ENCODE measurements around the gene USP25.

The USP25 gene

GRCh38 chr21:15729674-15730483 is at the start of gene USP25:
TSS of gene USP25 (plus strand) at chr21:15729982. CDS start at chr21:15730394, 412 bp downstream.
- DNase-seq (ENCODE audit: low read depth in 3 of 3), result peak; percentile 62 to 80 (median 70)

GRCh38 chr21:15682186-15682895 is 47.4 kb upstream of the USP25 start:
- no peak for DNase-seq (ENCODE audit: low read depth in 3 of 3)

DNA sequence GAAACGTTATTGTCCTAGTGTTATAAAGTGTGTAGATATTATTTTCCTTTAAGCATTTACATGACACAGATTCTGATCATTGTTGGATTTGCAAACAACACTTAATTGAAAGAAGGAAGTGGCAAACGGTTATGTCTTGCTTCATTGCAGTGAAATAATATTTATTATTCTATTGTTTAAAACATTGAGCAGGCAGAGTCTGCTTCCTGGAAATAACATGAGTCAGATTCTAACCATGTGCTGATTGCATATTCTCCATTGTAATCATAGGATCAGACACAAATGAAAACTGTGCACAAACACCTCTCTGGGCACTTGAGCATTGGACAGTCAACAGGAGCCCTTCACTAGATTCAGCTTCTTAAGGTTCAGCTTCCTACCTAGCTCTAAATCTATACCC is 46.8 kb upstream of the USP25 start:
- DNase-seq (ENCODE audit: low read depth in 3 of 3), result no peak

GRCh38 chr21:15686506-15686905 is 43.3 kb upstream of the USP25 start:
- no peak for DNase-seq (ENCODE audit: low read depth in 3 of 3)

DNA sequence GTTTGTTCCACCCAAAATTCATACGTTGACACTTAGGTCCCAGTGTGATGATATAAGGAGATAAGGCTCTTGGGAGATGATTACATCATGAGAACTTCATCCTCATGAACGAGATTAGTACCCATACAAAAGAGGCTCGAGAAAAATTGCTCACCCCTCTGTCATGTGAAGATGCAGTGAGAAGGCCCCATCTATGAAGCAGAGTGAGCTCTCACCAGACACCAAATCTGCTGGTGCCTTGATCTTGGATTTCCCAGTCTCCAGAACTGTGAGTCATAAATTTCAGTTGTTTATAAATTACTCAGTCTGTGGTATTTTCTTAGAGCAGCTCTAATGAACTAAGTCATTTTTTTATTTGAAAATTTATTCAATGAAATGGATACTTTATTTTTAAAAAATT is 42.6 kb upstream of the USP25 start:
- no peak for DNase-seq (ENCODE audit: low read depth in 3 of 3)

DNA sequence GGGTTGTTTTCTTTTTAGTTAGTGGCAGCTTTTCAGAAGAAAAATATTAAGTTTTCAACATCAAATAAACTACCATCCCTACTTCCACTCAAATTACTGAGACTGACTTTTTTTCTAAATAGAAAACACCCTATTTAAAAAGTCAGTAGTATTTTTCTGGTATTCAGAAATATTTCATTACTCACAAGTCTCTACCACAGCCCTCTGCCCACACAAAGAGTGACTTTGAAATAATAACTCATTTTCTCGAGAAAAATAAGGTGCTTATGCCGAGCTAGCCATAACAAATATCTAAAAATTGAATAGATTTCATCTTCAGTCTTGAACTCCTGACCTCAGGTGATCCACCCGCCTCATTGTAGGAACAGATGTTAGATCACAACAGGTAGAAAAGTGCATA is 41.8 kb upstream of the USP25 start:
- no peak for DNase-seq (ENCODE audit: low read depth in 3 of 3)

DNA sequence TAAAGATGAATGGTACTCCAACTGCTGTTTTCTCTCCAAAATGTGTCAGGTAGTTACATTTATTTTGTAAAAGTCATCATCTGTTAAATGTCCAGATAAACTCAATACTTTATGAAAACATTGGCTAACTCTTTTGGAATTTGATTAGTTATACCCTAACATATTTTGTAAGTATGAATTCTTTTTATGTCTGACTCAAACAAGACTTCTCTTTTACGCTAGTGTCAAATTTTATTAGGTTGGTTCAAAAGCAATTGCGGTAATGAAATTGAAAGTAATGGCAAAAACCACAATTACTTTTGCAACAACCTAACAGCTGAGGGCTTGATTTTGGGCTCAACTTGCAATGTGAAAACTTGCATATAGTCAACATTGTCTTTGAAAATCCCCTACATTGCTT is 41.0 kb upstream of the USP25 start:
- DNase-seq (ENCODE audit: low read depth in 3 of 3), result no peak

GRCh38 chr21:15692711-15693110 is 37.1 kb upstream of the USP25 start:
- DNase-seq (ENCODE audit: low read depth in 3 of 3), result no peak

- no peak for DNase-seq (ENCODE audit: low read depth in 3 of 3)
Measured at GRCh38 chr21:15695241-15695640, 34.5 kb upstream of the USP25 start.

GRCh38 chr21:15701830-15702229 is 28.0 kb upstream of the USP25 start:
- DNase-seq (ENCODE audit: low read depth in 3 of 3), result no peak

DNA sequence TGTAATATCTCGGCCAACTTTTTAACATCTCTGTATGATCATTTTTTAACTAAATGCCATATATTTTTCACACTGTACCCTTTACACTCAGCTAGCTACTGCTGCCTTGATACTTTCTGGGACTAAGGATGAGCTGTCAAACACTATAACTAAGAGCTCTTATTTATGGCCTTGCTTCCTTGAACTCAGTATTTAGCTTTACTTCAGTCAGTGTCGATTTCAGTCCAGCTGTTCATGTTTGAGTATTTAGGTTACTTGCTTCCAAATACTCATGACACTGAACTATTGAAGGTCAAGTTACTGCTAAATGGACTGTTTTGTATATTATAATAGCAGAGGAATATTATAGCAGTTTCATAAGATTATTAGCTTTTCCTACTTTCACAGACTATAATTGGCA is 25.9 kb upstream of the USP25 start:
- DNase-seq (ENCODE audit: low read depth in 3 of 3), result no peak

DNA sequence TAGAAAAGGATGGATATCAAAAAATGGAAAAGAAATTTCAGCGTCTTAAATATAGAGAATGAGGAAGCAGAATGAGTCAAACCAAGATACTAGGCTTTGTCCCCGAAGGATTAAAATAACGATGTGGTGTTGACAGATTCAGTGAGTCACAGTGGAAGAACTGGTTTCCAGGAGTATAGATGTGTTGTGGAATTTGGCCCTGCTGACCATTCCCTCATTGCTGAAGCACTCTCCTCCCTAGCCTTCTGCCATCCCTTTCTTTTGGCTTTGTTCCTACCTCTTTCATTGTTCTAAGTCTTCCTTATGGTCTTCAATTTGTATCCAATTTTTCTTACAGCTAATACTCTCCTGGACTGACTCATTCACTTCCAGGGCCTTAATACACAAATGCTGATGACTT is 23.1 kb upstream of the USP25 start:
- no peak for DNase-seq (ENCODE audit: low read depth in 3 of 3)

DNA sequence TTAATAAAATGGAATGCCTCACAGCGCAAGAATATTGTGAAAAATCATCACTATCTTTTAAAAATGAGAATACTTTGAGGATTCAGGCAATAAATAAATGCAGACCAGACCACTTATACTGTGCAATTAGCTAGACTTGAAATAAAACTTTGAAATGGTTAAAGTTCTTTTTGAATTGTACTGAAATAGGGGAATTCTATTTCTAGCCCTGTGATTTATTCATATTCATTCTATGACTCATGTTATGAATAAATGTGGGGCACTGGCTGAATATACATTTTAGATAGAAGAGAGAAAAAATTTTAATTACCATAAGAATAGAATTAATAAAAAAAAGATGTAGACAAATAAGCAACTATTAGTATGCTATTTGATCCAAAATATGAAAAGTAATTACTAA is 16.4 kb upstream of the USP25 start:
- no peak for DNase-seq (ENCODE audit: low read depth in 3 of 3)

- no peak for DNase-seq (ENCODE audit: low read depth in 3 of 3)
Measured at GRCh38 chr21:15718711-15719110, 11.1 kb upstream of the USP25 start.

DNA sequence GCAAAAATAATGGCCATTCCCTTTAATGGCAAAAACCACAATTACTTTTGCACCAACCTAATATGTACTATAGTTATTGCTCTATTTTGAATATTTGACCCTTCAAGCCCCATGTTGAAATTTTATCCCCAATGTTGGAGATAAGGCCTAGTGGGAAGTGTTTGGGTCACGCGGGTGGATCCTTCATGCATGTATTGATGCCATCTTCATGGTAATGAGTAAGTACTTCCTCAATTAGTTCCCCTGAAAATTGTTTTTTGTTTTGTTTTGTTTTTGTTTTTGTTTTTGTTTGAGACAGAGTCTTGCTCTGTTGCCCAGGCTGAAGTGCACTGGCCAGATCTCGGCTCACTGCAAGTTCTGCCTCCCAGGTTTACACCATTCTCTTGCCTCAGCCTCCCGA is 9.8 kb upstream of the USP25 start:
- no peak for DNase-seq (ENCODE audit: low read depth in 3 of 3)

DNA sequence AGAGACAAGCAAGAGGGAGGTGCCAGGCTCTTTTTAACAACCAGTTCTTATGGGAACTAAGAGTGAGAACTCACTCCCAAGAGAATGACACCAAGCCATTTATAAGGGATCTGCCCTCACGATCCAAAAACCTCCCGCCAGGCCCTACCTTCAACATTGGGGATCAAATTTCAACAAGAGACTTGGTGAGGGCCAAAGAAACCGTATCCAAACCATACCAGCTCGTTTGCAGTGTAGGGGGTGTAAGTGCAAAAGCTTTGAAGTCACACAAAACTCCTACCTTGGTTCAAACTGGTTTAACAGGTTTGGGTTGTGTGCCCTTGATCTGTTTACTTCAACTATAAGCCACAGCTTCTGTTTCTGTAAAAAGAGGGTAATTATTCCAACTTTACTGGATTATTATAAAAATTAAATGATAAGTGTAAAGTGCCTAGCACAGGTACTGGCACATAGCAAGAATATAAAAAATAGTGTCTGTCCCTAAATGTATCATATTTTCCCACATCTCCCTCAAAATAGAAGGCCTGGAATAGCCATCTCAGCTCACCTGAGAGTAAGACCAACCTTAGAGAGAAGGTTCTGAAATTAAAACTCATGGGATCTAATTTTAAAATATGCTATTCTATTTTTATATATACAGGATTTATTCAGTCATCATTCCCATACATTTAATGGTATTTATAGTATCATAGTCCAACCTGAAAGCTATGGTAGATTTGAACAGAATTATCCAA is 7.0 kb upstream of the USP25 start:
- no peak for DNase-seq (ENCODE audit: low read depth in 3 of 3)

- DNase-seq (ENCODE audit: low read depth in 3 of 3), result no peak
Measured at GRCh38 chr21:15725949-15726348, 3.8 kb upstream of the USP25 start.

- no peak for DNase-seq (ENCODE audit: low read depth in 3 of 3)
Measured at GRCh38 chr21:15728046-15728445, 1.7 kb upstream of the USP25 start.

DNA sequence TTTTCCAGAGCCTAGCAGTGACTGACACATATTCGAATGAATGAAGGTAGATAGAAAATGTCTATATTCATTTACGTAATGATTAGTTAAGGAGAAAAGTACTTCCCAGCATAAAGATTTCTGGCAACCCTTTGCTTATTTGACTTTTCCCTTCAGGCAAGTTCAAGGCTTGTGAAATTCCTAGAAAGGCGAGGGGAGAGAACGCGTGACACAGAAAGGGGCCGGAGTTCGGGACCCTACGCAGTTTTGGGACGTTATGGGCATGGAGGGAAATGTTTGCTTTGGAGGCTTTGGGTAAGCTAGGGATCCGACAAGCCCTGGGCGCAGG is 472 bp upstream of the USP25 start:
- no peak for DNase-seq (ENCODE audit: low read depth in 3 of 3)

GRCh38 chr21:15730484-15731242 is 881 bp downstream of the USP25 start:
- DNase-seq (ENCODE audit: low read depth in 3 of 3), result peak in 1 of 3 donors; percentile 9

DNA sequence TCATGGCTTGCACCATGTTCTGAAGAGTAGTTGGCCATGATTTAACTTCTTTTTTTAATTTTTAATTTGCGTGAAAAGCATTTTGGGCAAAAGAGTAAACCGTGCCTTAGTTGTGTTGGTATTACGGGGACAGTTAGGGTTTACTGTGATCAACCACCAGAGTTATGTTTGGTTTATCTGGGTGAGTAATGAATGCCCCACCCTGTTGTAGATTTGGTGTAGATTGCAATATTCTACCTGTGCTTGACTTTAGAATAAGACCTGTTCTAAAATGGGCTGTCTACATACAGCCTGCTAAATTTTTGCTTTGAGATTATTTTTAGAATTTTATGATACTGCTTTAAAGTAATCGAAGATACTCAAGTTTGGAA is 1.4 kb downstream of the USP25 start:
- no peak for DNase-seq (ENCODE audit: low read depth in 3 of 3)

All from stimulated activated CD4-positive, alpha-beta T cell treated with anti-CD3 and anti-CD28 coated beads, TNF-alpha, amount 100 ng/mL, for 48 hours (primary cell).